ENCODE measurements around the gene POLR1D. TPM values are rescaled to one million over a fixed set of nuclear protein-coding genes. Genes with fewer than 3 reads are reported as not detected.

The POLR1D gene
- polyA plus RNA-seq, 1 donor (not counting 4 experiments of a cell fraction or from before 2014, with no cell fraction given) = 235 TPM

DNA sequence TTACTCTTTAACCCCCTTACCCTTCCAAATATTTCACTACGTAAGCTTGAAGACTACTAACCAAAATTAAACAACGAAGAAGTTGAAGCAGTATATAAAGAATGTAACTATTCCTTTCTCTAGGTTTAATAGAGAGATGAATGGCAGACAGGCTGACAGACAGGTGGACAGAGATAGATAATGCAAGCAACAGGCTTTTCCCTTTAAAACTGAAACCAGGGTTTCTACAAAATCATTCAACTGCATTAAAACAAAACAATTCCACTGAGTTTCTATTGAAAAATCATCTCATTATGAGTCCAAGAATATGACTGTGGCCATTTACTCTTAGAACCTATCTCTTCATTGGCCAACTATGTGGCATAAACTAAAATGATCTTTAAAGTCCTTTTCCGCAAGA lies 16.6 kb upstream of the POLR1D start:
- Histone ChIP-seq H4K20me1 (ENCODE audit: control insufficient read depth, extremely low read depth, insufficient read depth, low read length) (peaks cover 6% of the 10 kb centered on the region), H3K36me3 (ENCODE audit: control insufficient read depth in 2 of 2, extremely low read depth in 1 of 2, insufficient read depth in 2 of 2, low read length in 2 of 2) (no peaks in the 10 kb centered on the region), H3K27ac (ENCODE audit: control insufficient read depth, insufficient read depth, low read length) (no peak overlapping the region), H3K9me1 (ENCODE audit: control insufficient read depth, extremely low read depth, insufficient read depth, low read length) (no peaks in the 10 kb centered on the region), H2AFZ (ENCODE audit: control insufficient read depth, low read length) (no peak overlapping the region), H3K9me3 (ENCODE audit: control insufficient read depth, low read depth, low read length) (no peaks in the 10 kb centered on the region), H3K79me2 (ENCODE audit: control insufficient read depth, insufficient read depth, low read length) (peaks cover 89% of the 10 kb centered on the region), H3K4me3 (ENCODE audit: control insufficient read depth in 2 of 3, extremely low read depth in 1 of 3, insufficient read depth in 2 of 3, low read depth in 1 of 3, low read length in 3 of 3) (no peak overlapping the region), H3K9ac (ENCODE audit: control insufficient read depth, extremely low read depth, insufficient read depth, low read length) (no peak overlapping the region), H3K27me3 (ENCODE audit: control insufficient read depth, extremely low read depth, insufficient read depth, low read length) (no peaks in the 10 kb centered on the region), H3K4me2 (ENCODE audit: control insufficient read depth, extremely low read depth, insufficient read depth, low read depth, low read length) (no peak overlapping the region), H3K4me1 (ENCODE audit: control insufficient read depth, extremely low read depth, insufficient read depth, low read length) (peaks cover 21% of the 10 kb centered on the region)
- dilution Hi-C loops (cut with MboI; ENCODE audit: extremely low pct_ligation_motif_present, low sequenced_read_pairs) = no loop called here
- DNase-seq (ENCODE audit: low read depth, low spot score) (no peak), FAIRE-seq (no peak)
- TF ChIP-seq, protein P1, sequence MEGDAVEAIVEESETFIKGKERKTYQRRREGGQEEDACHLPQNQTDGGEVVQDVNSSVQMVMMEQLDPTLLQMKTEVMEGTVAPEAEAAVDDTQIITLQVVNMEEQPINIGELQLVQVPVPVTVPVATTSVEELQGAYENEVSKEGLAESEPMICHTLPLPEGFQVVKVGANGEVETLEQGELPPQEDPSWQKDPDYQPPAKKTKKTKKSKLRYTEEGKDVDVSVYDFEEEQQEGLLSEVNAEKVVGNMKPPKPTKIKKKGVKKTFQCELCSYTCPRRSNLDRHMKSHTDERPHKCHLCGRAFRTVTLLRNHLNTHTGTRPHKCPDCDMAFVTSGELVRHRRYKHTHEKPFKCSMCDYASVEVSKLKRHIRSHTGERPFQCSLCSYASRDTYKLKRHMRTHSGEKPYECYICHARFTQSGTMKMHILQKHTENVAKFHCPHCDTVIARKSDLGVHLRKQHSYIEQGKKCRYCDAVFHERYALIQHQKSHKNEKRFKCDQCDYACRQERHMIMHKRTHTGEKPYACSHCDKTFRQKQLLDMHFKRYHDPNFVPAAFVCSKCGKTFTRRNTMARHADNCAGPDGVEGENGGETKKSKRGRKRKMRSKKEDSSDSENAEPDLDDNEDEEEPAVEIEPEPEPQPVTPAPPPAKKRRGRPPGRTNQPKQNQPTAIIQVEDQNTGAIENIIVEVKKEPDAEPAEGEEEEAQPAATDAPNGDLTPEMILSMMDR (optimal IDR thresholded peaks at IDR 0.05 in 1 of 3, IDR thresholded peaks at IDR 0.05 in 1 of 3, conservative IDR thresholded peaks at IDR 0.05 in 1 of 3; ENCODE audit: extremely low read depth in 1 of 3, insufficient read depth in 2 of 3, low read length in 3 of 3) = no peak
- no peak for TF ChIP-seq EZH2 (IDR thresholded peaks at IDR 0.05; ENCODE audit: low read length)

DNA sequence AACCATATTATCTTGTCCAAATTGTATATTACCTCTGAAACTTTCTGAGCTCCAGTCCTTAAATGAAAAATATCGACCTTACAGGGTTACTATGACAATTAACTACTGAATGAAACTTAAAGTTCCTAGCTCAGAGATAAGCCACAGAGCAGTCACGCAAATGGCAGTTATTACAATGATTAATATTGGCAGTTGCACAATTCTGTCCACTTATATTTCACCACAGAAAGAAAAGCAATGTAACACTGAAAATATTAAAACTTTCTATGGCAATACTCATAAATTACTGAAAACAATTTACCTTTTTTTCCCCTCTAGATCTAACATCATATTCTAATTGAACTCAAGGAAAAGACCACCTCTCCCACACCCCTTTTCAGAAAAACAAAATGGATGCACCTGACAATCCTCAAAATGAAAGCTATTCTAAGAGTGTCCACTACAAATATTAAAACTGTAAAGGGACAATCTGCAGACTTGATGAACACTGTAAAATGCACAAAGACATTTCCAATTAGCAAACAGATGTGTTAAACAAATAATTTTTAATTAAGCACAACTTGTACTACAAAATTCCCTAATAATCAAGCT lies 16.0 kb upstream of the POLR1D start:
- Histone ChIP-seq H3K79me2 (ENCODE audit: control insufficient read depth, insufficient read depth, low read length) (peaks cover 90% of the 10 kb centered on the region), H3K4me3 (ENCODE audit: control insufficient read depth in 2 of 3, extremely low read depth in 1 of 3, insufficient read depth in 2 of 3, low read depth in 1 of 3, low read length in 3 of 3) (no peak overlapping the region), H3K27ac (ENCODE audit: control insufficient read depth, insufficient read depth, low read length) (no peak overlapping the region), H2AFZ (ENCODE audit: control insufficient read depth, low read length) (no peak overlapping the region), H3K9ac (ENCODE audit: control insufficient read depth, extremely low read depth, insufficient read depth, low read length) (no peak overlapping the region), H3K4me1 (ENCODE audit: control insufficient read depth, extremely low read depth, insufficient read depth, low read length) (peaks cover 15% of the 10 kb centered on the region), H3K4me2 (ENCODE audit: control insufficient read depth, extremely low read depth, insufficient read depth, low read depth, low read length) (no peak overlapping the region), H3K9me1 (ENCODE audit: control insufficient read depth, extremely low read depth, insufficient read depth, low read length) (no peaks in the 10 kb centered on the region), H4K20me1 (ENCODE audit: control insufficient read depth, extremely low read depth, insufficient read depth, low read length) (peaks cover 5% of the 10 kb centered on the region), H3K27me3 (ENCODE audit: control insufficient read depth, extremely low read depth, insufficient read depth, low read length) (no peaks in the 10 kb centered on the region), H3K9me3 (ENCODE audit: control insufficient read depth, low read depth, low read length) (no peaks in the 10 kb centered on the region), H3K36me3 (ENCODE audit: control insufficient read depth in 2 of 2, extremely low read depth in 1 of 2, insufficient read depth in 2 of 2, low read length in 2 of 2) (no peaks in the 10 kb centered on the region)
- no peak for TF ChIP-seq EZH2 (IDR thresholded peaks at IDR 0.05; ENCODE audit: low read length)
- TF ChIP-seq, protein P1 (optimal IDR thresholded peaks at IDR 0.05 in 1 of 3, IDR thresholded peaks at IDR 0.05 in 1 of 3, conservative IDR thresholded peaks at IDR 0.05 in 1 of 3; ENCODE audit: extremely low read depth in 1 of 3, insufficient read depth in 2 of 3, low read length in 3 of 3) = no peak
- DNase-seq (ENCODE audit: low read depth, low spot score) (no peak), FAIRE-seq (no peak)
- dilution Hi-C loops (cut with MboI; ENCODE audit: extremely low pct_ligation_motif_present, low sequenced_read_pairs) = no loop called here
